Gastrocnemius medialis (tissue), 4 donors: ENCODE data around the gene MPP2. TPM values are rescaled to one million over a fixed set of nuclear protein-coding genes. Genes with fewer than 3 reads are reported as not detected.

ENCODE experiments used
- ATAC-seq, 2 donors: fragments of 150-250 bp; one replicate each; pipeline ENCODE4 v1.9.1; 2016
- DNase-seq, 2 donors: peaks; one replicate each; pipeline ENCODE4 v3.0.0-alpha.2; 2019
- H3K27ac ChIP-seq, 4 donors: fragments of 200-600 bp; sonication (generic); 1 replicate in 1 of 4; 2 replicates in 3 of 4; pipeline ENCODE4 v1.5.1; 2016 to 2018; ENCODE audit warnings: mild to moderate bottlenecking in 2 of 4, moderate library complexity in 1 of 4
- H3K27me3 ChIP-seq, 3 donors: fragments of 200-600 bp; sonication (generic) in 2 of 3; 1 replicate in 1 of 3; 2 replicates in 2 of 3; pipeline versions ENCODE4 v1.5.1 to v1.6.0; 2016 to 2019; ENCODE audit warnings: mild to moderate bottlenecking in 1 of 3, moderate library complexity in 1 of 3
- H3K36me3 ChIP-seq, 2 donors: fragments of 200-600 bp; sonication (generic) in 1 of 2; one replicate each; pipeline ENCODE4 v1.5.1; 2017 to 2018
- H3K4me1 ChIP-seq, 2 donors: fragments of 200-600 bp; sonication (generic) in 1 of 2; one replicate each; pipeline ENCODE4 v1.5.1; 2016 to 2017; ENCODE audit warnings: mild to moderate bottlenecking in 2 of 2
- H3K4me3 ChIP-seq, 4 donors: fragments of 200-600 bp; sonication (generic) in 3 of 4; 1 replicate in 1 of 4; 2 replicates in 3 of 4; pipeline ENCODE4 v1.5.1; 2016 to 2019; ENCODE audit warnings: mild to moderate bottlenecking in 2 of 4
- H3K9me3 ChIP-seq, 3 donors: fragments of 200-600 bp; sonication (generic) in 2 of 3; 1 replicate in 1 of 3; 2 replicates in 2 of 3; pipeline ENCODE4 v1.5.1; 2016 to 2019
- CTCF ChIP-seq, 5 experiments: fragments of 450-650 bp in 3 of 5; fragments of 200-600 bp in 2 of 5; sonication (generic) in 2 of 5; IDR thresholded peaks in 4 of 5; conservative IDR thresholded peaks in 1 of 5; 1 replicate in 4 of 5; 2 replicates in 1 of 5; pipeline ENCODE4 v1.5.1; 2016 to 2019; ENCODE audit warnings: antibody characterized with exemption in 5 of 5, mild to moderate bottlenecking in 3 of 5, moderate library complexity in 3 of 5
- POLR2A ChIP-seq, 2 donors: fragments of 450-650 bp; IDR thresholded peaks; one replicate each; pipeline ENCODE4 v1.6.1; 2017; ENCODE audit warnings: antibody characterized with exemption in 2 of 2, mild to moderate bottlenecking in 2 of 2, moderate library complexity in 2 of 2
- in situ Hi-C, 4 donors: fragments of 200-750 bp; cut with MboI; loops; one replicate each; pipeline versions ENCODE4 v1.15.0 to v1.8.0; 2017; ENCODE audit warnings: low sequenced_read_pairs in 4 of 4
- intact Hi-C: fragments of 100-400 bp; cut with DNase I; formaldehyde crosslinking; loops from one replicate; pipeline ENCODE4 v1.15.1; 2023; ENCODE audit warnings: low total_unique reads
- total RNA-seq, 4 donors: library from RNA; depleted of rRNA; stranded (reverse); fragments of >200 nt; gene quantifications; one replicate each; pipeline versions ENCODE4 v1.1.0 to v1.2.3, GENCODE V29; 2016

Gene MPP2
- total RNA-seq, 4 donors from 2014 or later, result 0.39 to 3.2 (median 2.0) TPM; not detected in 1

- TF ChIP-seq CTCF (IDR thresholded peaks at IDR 0.05 in 4 of 5, conservative IDR thresholded peaks at IDR 0.05 in 1 of 5) (no peak), POLR2A (IDR thresholded peaks at IDR 0.05) (no peak)
- Histone ChIP-seq H3K4me1 (peaks cover 12 to 23% of the 10 kb centered on the region in 2 donors), H3K9me3 (no peaks in the 10 kb centered on the region), H3K4me3 (no peak overlapping the region), H3K36me3 (no peaks in the 10 kb centered on the region), H3K27ac (peak overlapping the region; percentile 55 to 69 (median 64)), H3K27me3 (no peaks in the 10 kb centered on the region)
- in situ Hi-C loops, result no loop called here
- intact Hi-C loops, result no loop called here
- ATAC-seq, result peak; percentile 78 to 79
- DNase-seq, result peak; percentile 36 to 53
These were observed 46.3 kb downstream of the MPP2 start for GRCh38 chr17:43860927-43861622.

GRCh38 chr17:43860077-43860725 lies 47.1 kb downstream of the MPP2 start:
- no peaks in the 10 kb centered on the region for H3K36me3 ChIP-seq
- H3K27me3 ChIP-seq, result no peaks in the 10 kb centered on the region
- H3K4me1 ChIP-seq, result peaks cover 12 to 26% of the 10 kb centered on the region in 2 donors
- in situ Hi-C loops, result no loop called here
- H3K9me3 ChIP-seq, result no peaks in the 10 kb centered on the region
- intact Hi-C loops, result no loop called here
- H3K27ac ChIP-seq, result peak overlapping the region; percentile 54 to 69 (median 64)
- ATAC-seq, result no peak
- DNase-seq, result no peak
- no peak overlapping the region for H3K4me3 ChIP-seq
- no peak for TF ChIP-seq CTCF (IDR thresholded peaks at IDR 0.05 in 4 of 5, conservative IDR thresholded peaks at IDR 0.05 in 1 of 5)
- no peak for TF ChIP-seq POLR2A (IDR thresholded peaks at IDR 0.05)

- TF ChIP-seq CTCF (IDR thresholded peaks at IDR 0.05 in 4 of 5, conservative IDR thresholded peaks at IDR 0.05 in 1 of 5) (no peak), POLR2A (IDR thresholded peaks at IDR 0.05) (no peak)
- no peak for ATAC-seq
- H3K36me3 ChIP-seq, result no peaks in the 10 kb centered on the region
- no peak for DNase-seq
- peak overlapping the region; percentile 33 to 69 (median 64) for H3K27ac ChIP-seq
- no peaks in the 10 kb centered on the region for H3K27me3 ChIP-seq
- in situ Hi-C loops, result no loop called here
- H3K4me3 ChIP-seq, result peak overlapping the region in 1 of 4 donors; percentile 15
- intact Hi-C loops, result no loop called here
- peaks cover 12 to 26% of the 10 kb centered on the region in 2 donors for H3K4me1 ChIP-seq
- H3K9me3 ChIP-seq, result no peaks in the 10 kb centered on the region
These were observed 49.3 kb downstream of the MPP2 start for GRCh38 chr17:43857957-43858600.

GRCh38 chr17:43857141-43857540 lies 50.2 kb downstream of the MPP2 start:
- Histone ChIP-seq H3K4me1 (peaks cover 12 to 26% of the 10 kb centered on the region in 2 donors), H3K36me3 (no peaks in the 10 kb centered on the region), H3K9me3 (no peaks in the 10 kb centered on the region), H3K4me3 (no peak overlapping the region), H3K27me3 (no peaks in the 10 kb centered on the region), H3K27ac (peak overlapping the region; percentile 10 to 69 (median 64))
- intact Hi-C loops (no loop called here), in situ Hi-C loops (no loop called here)
- TF ChIP-seq CTCF (IDR thresholded peaks at IDR 0.05 in 4 of 5, conservative IDR thresholded peaks at IDR 0.05 in 1 of 5) (no peak), POLR2A (IDR thresholded peaks at IDR 0.05) (no peak)
- DNase-seq, result no peak
- ATAC-seq, result no peak
